Immature natural killer cell (primary cell): ENCODE data around the gene BNC2. TPM values are rescaled to one million over a fixed set of nuclear protein-coding genes. Genes with fewer than 3 reads are reported as not detected.
A peak's percentile ranks its signal among the peaks of the same experiment; 100 is the strongest.

ENCODE experiments used
- DNase-seq, 3 donors: peaks; one replicate each; pipeline ENCODE4 v3.0.0; 2022; ENCODE audit warnings: mixed read lengths in 1 of 3
- H3K27ac Mint-ChIP-seq, 6 donors: one replicate each; pipeline ENCODE4 v1.8.0; 2020; ENCODE audit warnings: mixed read lengths in 6 of 6, mild to moderate bottlenecking in 5 of 6, inconsistent platforms in 4 of 6, moderate library complexity in 3 of 6
- H3K27me3 Mint-ChIP-seq, 3 donors: one replicate each; pipeline ENCODE4 v1.8.0; 2020 to 2021; ENCODE audit warnings: low read depth in 3 of 3, mild to moderate bottlenecking in 3 of 3, mixed read lengths in 3 of 3, moderate library complexity in 3 of 3, inconsistent platforms in 1 of 3
- H3K36me3 Mint-ChIP-seq, 3 donors: one replicate each; pipeline ENCODE4 v1.8.0; 2020; ENCODE audit warnings: mixed read lengths in 3 of 3, inconsistent platforms in 2 of 3, mild to moderate bottlenecking in 2 of 3
- H3K4me1 Mint-ChIP-seq, 2 donors: one replicate each; pipeline ENCODE4 v1.8.0; 2020; ENCODE audit warnings: inconsistent platforms in 2 of 2, mild to moderate bottlenecking in 2 of 2, mixed read lengths in 2 of 2, moderate library complexity in 1 of 2
- H3K4me3 Mint-ChIP-seq, 5 donors: one replicate each; pipeline ENCODE4 v1.8.0; 2020; ENCODE audit warnings: mild to moderate bottlenecking in 5 of 5, mixed read lengths in 5 of 5, inconsistent platforms in 3 of 5, moderate library complexity in 3 of 5
- H3K9me3 Mint-ChIP-seq, 6 donors: one replicate each; pipeline ENCODE4 v1.8.0; 2020; ENCODE audit warnings: mild to moderate bottlenecking in 6 of 6, mixed read lengths in 6 of 6, inconsistent platforms in 4 of 6, moderate library complexity in 3 of 6
- polyA plus RNA-seq, 3 donors: library from polyadenylated mRNA; unstranded; fragments of 300-500 nt; fragmentation: Illumina TruSeq; gene quantifications; one replicate each; pipeline ENCODE4 v1.2.3, GENCODE V29; 2021

Gene BNC2
- polyA plus RNA-seq, 3 donors from 2014 or later = 6.5 to 11.0 (median 7.7) TPM

DNA sequence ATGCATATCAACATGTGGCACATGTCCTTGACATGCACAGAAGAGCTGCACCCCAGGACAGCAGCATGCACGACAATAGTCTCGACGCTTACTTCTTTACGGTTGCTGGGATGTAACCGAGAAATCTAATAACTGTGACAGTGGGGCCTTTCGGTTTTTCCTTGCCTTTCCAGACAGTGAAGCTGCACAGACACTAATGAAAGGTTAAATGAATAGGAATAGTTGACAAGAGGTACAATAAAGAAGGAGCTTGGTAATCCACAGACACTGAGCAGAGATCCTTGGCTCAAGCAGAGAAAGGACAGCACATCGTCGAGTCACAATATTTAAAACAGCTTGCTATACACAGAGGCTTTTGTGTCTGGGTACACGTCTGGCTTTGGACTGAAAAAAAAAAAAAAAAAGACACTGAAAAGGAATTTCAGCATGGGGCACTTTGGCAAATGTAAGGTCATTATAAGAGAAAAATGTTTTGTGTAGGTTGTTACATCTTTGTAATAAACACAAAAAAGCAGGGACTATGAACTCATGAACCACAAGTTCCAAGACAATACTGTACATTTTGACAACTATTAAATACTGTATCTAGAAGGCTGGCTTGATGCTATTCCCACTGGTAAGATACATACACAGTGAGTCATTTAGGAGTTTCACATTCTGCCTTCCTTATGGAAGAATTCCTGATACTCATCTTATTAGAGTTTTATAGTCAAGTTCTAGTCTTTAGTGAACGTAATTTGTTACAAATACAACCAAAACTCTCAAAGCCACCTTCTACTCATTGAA lies 5.6 kb downstream of the BNC2 start:
- no peak for DNase-seq
- Mint-ChIP-seq H3K9me3 (peaks cover 0 to 2% (median 0%) of the 10 kb centered on the region in 6 donors), H3K27me3 (peaks cover 4 to 5% (median 5%) of the 10 kb centered on the region in 3 donors), H3K4me3 (no peak overlapping the region), H3K27ac (no peak overlapping the region), H3K4me1 (peaks cover 36 to 49% of the 10 kb centered on the region in 2 donors), H3K36me3 (no peaks in the 10 kb centered on the region)

DNA sequence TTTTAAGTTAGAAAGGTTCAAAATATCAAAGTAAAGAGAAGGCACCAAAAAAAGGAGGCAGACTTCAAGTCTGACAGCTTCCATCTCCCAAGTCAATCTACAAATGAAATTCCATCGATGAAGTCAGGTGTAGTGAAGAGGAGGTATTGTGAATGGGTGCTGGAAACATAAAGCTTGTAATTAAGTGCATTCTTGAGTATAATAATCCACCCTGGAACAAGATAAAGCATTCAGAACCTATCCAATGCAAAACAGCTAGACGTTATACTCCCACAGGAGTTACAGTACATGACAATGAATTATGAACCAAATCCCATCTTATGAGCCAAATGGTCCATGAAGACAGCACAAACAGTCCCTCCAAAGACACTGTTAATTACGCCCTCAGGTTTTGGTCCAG lies 22.3 kb downstream of the BNC2 start:
- H3K4me3 Mint-ChIP-seq = no peak overlapping the region
- peaks cover 0 to 1% (median 0%) of the 10 kb centered on the region in 3 donors for H3K27me3 Mint-ChIP-seq
- peaks cover 28 to 42% of the 10 kb centered on the region in 2 donors for H3K4me1 Mint-ChIP-seq
- H3K27ac Mint-ChIP-seq = no peak overlapping the region
- DNase-seq = no peak
- no peaks in the 10 kb centered on the region for H3K9me3 Mint-ChIP-seq
- H3K36me3 Mint-ChIP-seq = no peaks in the 10 kb centered on the region

DNA sequence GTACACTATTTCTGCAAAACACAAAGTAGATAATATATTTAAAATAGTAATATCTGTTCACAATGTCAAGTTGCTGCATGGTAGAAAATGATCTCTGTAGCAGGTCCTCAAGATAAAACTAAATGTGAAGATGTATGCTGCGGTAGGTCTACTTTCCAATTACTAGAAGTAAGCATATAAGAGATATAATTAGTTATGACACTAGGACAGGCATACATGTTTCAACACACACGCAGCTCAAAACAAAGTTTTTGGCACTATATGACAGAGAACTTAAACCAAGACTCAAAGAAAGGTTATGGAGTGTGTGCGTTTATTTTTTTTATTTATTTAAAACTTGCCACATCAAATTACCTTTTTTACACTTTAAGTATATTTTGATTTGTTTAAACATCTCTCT lies 23.5 kb downstream of the BNC2 start:
- no peak overlapping the region for H3K4me3 Mint-ChIP-seq
- H3K27ac Mint-ChIP-seq = no peak overlapping the region
- H3K9me3 Mint-ChIP-seq = no peaks in the 10 kb centered on the region
- H3K27me3 Mint-ChIP-seq = no peaks in the 10 kb centered on the region
- no peaks in the 10 kb centered on the region for H3K36me3 Mint-ChIP-seq
- no peak for DNase-seq
- H3K4me1 Mint-ChIP-seq = peaks cover 17 to 37% of the 10 kb centered on the region in 2 donors

DNA sequence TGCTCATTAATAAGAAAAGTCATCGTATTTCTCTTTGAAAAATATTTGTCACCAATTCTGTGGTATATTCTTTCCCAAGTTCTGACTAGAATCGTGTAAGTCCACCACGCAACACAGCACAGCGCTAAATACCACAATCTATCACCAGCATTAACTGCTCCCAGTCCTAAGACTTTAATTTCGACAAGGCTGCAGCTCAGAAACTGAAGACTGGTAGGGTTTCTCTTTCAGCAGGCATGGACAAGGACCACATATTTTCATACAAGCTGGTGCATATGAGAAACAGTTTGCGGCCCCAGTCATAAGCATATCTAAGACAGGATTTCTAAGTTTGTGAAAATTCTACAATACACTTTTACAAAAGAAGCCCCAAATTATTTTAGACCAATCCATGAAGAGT lies 24.1 kb downstream of the BNC2 start:
- Mint-ChIP-seq H3K27ac (peak overlapping the region in 1 of 6 donors; percentile 4), H3K4me3 (no peak overlapping the region), H3K36me3 (no peaks in the 10 kb centered on the region), H3K9me3 (no peaks in the 10 kb centered on the region), H3K4me1 (peaks cover 11 to 31% of the 10 kb centered on the region in 2 donors), H3K27me3 (no peaks in the 10 kb centered on the region)
- no peak for DNase-seq

DNA sequence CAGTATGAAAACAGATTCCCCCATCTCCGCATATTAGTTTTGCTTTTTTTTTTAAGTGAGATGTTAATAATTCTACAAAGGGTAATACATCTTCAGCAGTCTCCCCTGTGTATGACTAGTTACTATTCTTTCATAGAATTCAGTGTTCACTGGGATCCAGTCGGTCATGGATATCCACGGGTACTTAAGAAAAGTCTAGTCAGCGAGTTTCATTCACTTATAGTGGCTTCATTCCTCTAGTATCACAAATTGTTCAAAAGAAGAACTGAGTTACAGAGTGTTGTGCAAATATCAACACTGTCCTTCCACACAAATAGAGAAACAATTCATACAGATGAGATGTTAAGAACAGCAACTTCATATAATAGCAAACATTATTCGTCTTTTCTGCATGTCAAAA lies 35.7 kb downstream of the BNC2 start:
- peaks cover 0 to 9% (median 7%) of the 10 kb centered on the region in 3 donors for H3K36me3 Mint-ChIP-seq
- no peak overlapping the region for H3K27ac Mint-ChIP-seq
- H3K4me3 Mint-ChIP-seq = no peak overlapping the region
- peaks cover 0 to 3% (median 2%) of the 10 kb centered on the region in 3 donors for H3K27me3 Mint-ChIP-seq
- peaks cover 11 to 39% of the 10 kb centered on the region in 2 donors for H3K4me1 Mint-ChIP-seq
- H3K9me3 Mint-ChIP-seq = no peaks in the 10 kb centered on the region
- no peak for DNase-seq

DNA sequence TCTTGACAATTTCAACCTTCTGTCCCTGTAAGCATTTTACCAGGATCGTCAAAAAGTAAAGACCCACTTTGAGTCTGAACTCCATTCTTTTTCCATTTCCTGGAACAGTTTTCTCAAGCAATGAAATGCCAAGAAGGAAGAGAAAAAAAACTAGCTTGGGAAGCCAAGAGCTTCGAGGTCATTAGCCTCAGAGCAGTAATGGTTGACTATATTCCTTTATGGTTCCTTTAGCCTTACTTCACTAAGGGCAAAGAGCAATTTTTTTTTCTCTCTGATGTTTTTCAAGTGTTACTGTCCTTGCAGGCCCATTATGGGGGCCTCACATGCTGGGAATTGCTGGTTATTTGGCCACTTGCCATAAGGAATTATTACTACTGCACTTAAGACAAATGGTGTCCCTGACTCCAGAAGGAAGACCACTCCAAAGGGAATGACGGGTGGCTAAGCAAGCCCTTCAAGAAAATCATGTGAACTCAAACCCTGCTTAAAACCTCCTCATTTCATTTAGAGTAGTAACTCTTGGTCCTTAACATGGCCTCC lies 37.1 kb downstream of the BNC2 start:
- H3K4me3 Mint-ChIP-seq = no peak overlapping the region
- H3K4me1 Mint-ChIP-seq = peaks cover 16 to 40% of the 10 kb centered on the region in 2 donors
- H3K27ac Mint-ChIP-seq = no peak overlapping the region
- no peak for DNase-seq
- H3K9me3 Mint-ChIP-seq = no peaks in the 10 kb centered on the region
- H3K36me3 Mint-ChIP-seq = peaks cover 0 to 9% (median 7%) of the 10 kb centered on the region in 3 donors
- peaks cover 2 to 3% (median 2%) of the 10 kb centered on the region in 3 donors for H3K27me3 Mint-ChIP-seq

DNA sequence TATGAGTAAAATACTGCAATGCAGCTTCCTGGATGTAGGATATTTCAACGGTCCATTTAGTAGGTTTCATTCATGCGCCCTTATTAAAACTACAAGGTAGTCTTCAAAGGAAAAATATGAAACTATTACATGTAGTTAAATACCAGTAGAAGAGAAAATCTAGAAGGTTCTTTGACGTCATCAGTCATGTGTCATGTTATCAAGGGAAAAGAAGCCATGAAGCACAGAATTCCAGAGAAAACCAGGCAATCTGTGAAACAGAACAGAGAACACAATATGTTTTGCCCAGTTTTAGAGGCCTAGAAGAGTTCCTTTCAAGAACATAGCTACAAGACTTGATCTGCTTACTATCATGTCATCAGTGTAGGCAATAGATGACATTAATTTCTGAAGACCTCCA lies 38.4 kb downstream of the BNC2 start:
- no peak overlapping the region for H3K27ac Mint-ChIP-seq
- H3K4me3 Mint-ChIP-seq = no peak overlapping the region
- peaks cover 17 to 52% of the 10 kb centered on the region in 2 donors for H3K4me1 Mint-ChIP-seq
- DNase-seq = no peak
- H3K36me3 Mint-ChIP-seq = peaks cover 6 to 9% (median 7%) of the 10 kb centered on the region in 3 donors
- H3K9me3 Mint-ChIP-seq = no peaks in the 10 kb centered on the region
- H3K27me3 Mint-ChIP-seq = peaks cover 2 to 3% (median 2%) of the 10 kb centered on the region in 3 donors

DNA sequence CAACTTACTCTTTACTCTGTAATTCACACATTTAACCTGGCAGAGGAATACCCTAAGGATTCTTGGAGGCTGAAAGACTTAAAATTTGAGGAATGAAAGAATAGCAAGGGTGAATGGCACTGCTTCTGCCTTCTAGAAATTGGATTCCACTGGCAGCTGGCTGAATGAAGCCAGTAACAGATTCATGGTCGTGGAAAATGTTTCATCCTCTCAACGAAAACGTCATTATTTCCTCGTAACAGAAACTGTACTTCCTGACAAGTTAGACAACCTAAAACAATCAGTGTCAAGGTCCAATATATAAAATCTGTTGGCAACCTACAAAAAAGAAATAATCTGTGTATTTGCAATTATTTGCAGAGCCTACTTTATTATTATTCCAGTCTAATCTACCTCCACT lies 39.7 kb downstream of the BNC2 start:
- Mint-ChIP-seq H3K4me3 (no peak overlapping the region), H3K36me3 (peaks cover 7 to 9% (median 7%) of the 10 kb centered on the region in 3 donors), H3K27ac (no peak overlapping the region), H3K9me3 (no peaks in the 10 kb centered on the region), H3K27me3 (peaks cover 2 to 3% (median 2%) of the 10 kb centered on the region in 3 donors), H3K4me1 (peaks cover 21 to 52% of the 10 kb centered on the region in 2 donors)
- DNase-seq = no peak

DNA sequence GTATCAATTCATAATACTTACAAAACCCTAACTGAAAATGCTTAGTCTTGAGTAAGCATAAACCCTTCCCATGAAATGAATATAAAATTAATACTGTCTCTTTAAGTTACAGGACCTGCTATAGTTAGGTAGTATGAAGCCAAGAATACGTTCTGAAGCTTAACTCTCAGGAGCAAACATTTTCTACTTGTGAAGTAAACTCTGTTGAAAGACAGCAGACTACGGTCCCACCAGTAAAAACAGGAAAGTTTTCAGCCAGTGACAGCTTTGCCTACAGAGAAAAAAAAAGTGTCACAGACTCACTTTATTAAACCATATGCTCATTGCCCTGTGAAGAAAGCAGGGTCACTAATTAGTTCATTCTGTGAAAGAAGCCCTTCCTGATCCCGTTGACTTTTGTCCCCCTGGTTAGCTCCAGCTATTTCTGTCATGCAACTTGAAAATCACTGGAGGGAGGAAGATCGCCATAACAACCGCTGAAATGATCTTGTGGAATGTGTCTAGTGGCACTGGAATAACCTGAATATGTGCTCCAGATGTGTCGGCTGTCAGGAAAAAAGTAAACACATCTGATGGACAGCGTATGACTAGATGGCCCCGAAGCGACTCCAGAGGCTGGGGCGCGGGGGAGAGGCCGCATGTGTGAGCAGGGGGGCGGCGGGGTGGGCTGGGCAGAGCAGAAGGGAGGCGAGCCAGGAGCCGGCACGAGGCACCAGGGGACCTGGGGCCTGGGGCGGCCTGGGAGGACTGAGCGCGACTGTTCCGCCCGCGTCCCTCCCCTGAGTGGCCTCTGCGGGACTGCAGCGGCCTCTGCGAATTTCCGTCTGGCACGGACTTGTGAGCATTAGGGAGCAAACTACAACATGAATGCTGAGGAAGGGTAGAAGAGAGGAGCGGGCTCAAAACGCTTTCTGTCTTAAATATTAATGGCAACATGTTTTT lies 41.9 kb downstream of the BNC2 start:
- H3K27ac Mint-ChIP-seq = peak overlapping the region in 1 of 6 donors; percentile 52

DNA sequence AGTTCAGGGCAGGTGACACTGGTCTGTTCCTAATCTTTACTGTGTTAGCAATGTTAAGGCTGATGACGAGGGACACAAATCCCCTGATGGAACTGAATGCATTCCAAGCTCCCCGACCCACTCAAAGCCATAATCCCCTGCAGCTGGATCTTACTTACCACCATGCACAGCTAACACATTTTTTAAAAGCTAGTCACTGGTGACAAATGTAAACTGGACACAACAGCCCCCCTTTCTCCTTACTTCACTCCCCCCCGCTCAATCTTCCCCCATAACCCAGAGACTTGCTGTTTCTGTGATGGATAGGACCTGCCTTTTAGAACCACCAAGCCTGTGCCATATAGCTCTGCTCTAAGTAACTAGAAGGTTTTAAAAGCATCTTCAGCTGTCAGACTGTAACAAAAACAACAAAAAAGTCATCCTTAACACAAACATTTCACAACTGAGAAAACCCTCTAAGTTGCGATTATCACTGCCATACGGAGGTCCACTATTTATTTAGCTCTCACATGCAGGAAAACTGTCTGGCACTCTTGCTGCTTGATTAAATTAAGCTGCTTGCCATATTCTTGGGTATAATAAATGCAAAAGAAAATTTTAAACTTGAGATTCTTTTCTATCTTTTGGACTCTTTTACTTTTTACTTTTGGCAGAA lies 44.4 kb downstream of the BNC2 start:
- DNase-seq = no peak
- Mint-ChIP-seq H3K4me3 (no peak overlapping the region), H3K36me3 (peaks cover 0 to 7% (median 0%) of the 10 kb centered on the region in 3 donors), H3K27ac (peak overlapping the region in 2 of 6 donors; percentile 12 to 26), H3K4me1 (peaks cover 35 to 56% of the 10 kb centered on the region in 2 donors), H3K9me3 (no peaks in the 10 kb centered on the region), H3K27me3 (peaks cover 0 to 4% (median 2%) of the 10 kb centered on the region in 3 donors)

More for the DNA sequence above, 41.9 kb downstream of the BNC2 start:
- Mint-ChIP-seq H3K4me3 (peak overlapping the region in 3 of 5 donors; percentile 3 to 36 (median 27)), H3K9me3 (no peaks in the 10 kb centered on the region), H3K27me3 (peaks cover 0 to 6% (median 2%) of the 10 kb centered on the region in 3 donors), H3K4me1 (peaks cover 42 to 58% of the 10 kb centered on the region in 2 donors), H3K36me3 (peaks cover 7 to 9% (median 7%) of the 10 kb centered on the region in 3 donors)
- DNase-seq = no peak

DNA sequence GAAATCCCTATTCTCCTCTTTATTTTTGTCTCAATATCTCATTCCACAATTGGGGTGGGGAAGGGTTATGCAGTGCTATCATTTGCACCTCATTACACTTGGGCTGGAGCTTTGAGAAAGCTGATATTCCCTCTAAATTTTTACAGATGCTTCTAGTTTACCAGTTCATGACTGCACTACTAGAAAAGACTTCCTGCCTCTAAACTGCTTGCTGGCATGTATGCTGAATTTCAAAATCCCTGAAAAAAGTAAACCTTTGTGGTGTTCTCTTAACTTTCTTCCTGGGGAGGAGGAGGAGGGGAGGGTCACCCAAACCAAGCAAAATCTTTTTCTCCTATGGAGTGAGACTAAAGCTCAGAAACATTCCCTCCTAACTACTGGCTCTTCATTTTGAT lies 45.1 kb downstream of the BNC2 start:
- peak overlapping the region; percentile 14 to 51 (median 33) for H3K27ac Mint-ChIP-seq
- peaks cover 34 to 55% of the 10 kb centered on the region in 2 donors for H3K4me1 Mint-ChIP-seq
- H3K4me3 Mint-ChIP-seq = no peak overlapping the region
- H3K27me3 Mint-ChIP-seq = peaks cover 0 to 4% (median 2%) of the 10 kb centered on the region in 3 donors
- DNase-seq = no peak
- H3K36me3 Mint-ChIP-seq = peaks cover 0 to 7% (median 0%) of the 10 kb centered on the region in 3 donors
- H3K9me3 Mint-ChIP-seq = no peaks in the 10 kb centered on the region

DNA sequence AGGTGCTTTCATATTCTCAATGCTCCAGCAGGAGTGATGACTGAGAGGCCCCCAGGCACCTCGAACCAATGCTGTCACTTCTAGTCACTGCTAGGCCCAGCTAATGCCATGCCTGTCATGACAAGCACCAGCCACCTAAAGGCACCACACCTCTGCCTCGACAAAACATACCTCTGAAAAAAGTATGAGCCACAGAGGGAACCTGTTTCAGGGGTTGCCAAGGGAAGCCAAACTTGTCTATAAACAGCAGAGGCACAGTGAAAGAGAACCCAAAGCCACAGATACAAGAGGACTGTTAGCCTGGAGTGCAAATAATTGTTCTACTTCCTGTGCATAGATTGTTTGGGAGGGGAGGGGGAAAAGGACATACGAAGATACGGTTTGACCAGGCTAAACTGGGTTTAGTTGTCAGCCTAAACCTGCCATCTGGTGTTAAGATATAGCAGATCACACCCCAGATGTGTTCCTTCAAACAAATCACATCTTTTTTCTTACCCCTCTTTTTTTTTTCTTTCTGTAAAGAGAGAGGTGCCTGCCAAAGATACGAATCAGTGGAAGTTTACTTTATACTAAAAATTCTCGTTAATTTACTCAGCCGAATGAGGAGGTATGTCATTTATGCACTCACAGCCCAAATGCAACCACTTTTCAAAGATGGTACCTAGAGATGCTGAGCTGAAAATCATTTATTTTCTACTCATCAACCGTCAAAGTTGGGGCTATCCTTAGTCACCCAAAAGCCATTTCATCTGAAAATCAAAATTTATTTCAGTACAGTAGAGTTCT lies 45.7 kb downstream of the BNC2 start:
- peaks cover 0 to 4% (median 2%) of the 10 kb centered on the region in 3 donors for H3K27me3 Mint-ChIP-seq
- peaks cover 34 to 54% of the 10 kb centered on the region in 2 donors for H3K4me1 Mint-ChIP-seq
- no peaks in the 10 kb centered on the region for H3K9me3 Mint-ChIP-seq
- peaks cover 0 to 7% (median 0%) of the 10 kb centered on the region in 3 donors for H3K36me3 Mint-ChIP-seq
- H3K27ac Mint-ChIP-seq = peak overlapping the region; percentile 32 to 81 (median 56)
- H3K4me3 Mint-ChIP-seq = peak overlapping the region in 2 of 5 donors; percentile 7 to 21
- DNase-seq = peak; percentile 22 to 34 (median 24)
